Fibroblast of villous mesenchyme (primary cell): ENCODE measurements around the gene DGKI. TPM values are rescaled to one million over a fixed set of nuclear protein-coding genes. Genes with fewer than 3 reads are reported as not detected.

Experiments
- DNase-seq: peaks from one replicate; pipeline ENCODE4 v3.0.0-alpha.2; 2010; ENCODE audit warnings: low read depth
- H3K4me3 ChIP-seq: 2 replicates; pipeline ENCODE4 v1.5.1; 2011; ENCODE audit warnings: low read depth, mild to moderate bottlenecking, low read length
- total RNA-seq: library from RNA; depleted of rRNA; stranded (reverse); fragments of >200 nt; gene quantifications from 2 replicates; pipeline ENCODE4 v1.2.3, GENCODE V29; 2012
- TF ChIP-seq, protein P1 (sequence below): IDR thresholded peaks from 2 replicates; pipeline ENCODE4 v1.5.1; 2012; ENCODE audit warnings: low read depth, mild to moderate bottlenecking, low read length; ENCODE audit not compliant: insufficient read depth

Gene DGKI
- total RNA-seq, 1 donor, result 3.5 TPM

GRCh38 chr7:137506031-137506430, 340.7 kb downstream of the DGKI start:
- H3K4me3 ChIP-seq, result no peak overlapping the region
- no peak for DNase-seq
- TF ChIP-seq, protein P1, sequence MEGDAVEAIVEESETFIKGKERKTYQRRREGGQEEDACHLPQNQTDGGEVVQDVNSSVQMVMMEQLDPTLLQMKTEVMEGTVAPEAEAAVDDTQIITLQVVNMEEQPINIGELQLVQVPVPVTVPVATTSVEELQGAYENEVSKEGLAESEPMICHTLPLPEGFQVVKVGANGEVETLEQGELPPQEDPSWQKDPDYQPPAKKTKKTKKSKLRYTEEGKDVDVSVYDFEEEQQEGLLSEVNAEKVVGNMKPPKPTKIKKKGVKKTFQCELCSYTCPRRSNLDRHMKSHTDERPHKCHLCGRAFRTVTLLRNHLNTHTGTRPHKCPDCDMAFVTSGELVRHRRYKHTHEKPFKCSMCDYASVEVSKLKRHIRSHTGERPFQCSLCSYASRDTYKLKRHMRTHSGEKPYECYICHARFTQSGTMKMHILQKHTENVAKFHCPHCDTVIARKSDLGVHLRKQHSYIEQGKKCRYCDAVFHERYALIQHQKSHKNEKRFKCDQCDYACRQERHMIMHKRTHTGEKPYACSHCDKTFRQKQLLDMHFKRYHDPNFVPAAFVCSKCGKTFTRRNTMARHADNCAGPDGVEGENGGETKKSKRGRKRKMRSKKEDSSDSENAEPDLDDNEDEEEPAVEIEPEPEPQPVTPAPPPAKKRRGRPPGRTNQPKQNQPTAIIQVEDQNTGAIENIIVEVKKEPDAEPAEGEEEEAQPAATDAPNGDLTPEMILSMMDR, result no peak

DNA sequence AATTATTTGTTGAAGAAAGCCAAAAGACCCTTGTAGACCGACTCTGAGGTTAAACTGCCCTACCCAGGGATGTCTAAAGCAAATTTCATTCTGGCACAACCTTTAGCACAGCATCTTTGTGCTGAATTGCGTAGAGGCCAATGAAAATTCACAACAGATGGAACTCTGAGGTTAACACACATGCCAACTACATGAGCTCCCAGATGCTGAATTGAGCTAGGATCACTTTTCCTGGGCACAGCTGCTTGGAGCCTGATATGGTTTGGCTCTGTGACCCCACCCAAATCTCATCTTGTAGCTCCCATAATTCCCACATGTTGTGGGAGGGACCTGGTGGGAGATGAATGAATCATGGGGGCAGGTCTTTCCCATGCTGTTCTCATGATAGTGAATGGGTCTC, 345.2 kb downstream of the DGKI start:
- DNase-seq, result no peak
- TF ChIP-seq, protein P1, result no peak
- H3K4me3 ChIP-seq, result no peak overlapping the region

DNA sequence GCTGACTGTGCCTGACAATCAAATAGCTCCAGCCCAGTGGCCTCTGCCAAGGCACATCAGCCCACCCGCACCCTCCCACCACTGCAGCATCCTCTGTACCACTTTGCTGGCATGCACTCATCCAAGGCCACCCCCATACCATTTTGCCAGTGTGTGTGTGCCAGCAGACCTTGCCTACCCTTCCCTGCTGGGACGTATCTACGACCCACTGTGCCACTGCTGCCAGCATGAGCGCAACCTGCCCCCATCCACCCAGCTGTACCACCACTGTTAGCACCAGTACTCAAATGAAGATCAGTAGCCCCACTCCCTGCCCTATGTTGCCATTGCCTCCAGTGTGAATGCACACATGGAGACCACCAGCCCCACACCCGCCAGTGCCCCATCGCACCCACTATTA, 353.9 kb downstream of the DGKI start:
- TF ChIP-seq, protein P1, result no peak
- no peak overlapping the region for H3K4me3 ChIP-seq
- no peak for DNase-seq

DNA sequence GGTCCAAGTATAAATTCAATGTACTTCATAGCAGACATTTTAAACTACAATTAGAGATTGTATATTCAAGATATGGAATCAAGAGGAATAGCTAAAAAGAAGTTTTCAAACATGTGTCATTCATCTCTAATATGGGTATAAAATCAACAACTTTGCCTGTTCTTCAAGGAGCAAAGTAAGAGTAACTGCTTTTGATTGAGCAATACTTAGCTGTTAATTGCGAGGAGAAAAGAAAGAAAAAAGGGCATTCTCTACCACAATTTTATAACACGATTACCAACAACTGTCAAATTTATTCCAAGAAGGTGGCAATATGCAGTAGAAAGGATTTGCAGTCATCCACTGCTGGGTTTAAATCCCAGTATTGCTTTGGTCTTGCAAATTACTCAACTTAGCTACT, 356.9 kb downstream of the DGKI start:
- no peak for DNase-seq
- TF ChIP-seq, protein P1, result no peak
- no peak overlapping the region for H3K4me3 ChIP-seq

DNA sequence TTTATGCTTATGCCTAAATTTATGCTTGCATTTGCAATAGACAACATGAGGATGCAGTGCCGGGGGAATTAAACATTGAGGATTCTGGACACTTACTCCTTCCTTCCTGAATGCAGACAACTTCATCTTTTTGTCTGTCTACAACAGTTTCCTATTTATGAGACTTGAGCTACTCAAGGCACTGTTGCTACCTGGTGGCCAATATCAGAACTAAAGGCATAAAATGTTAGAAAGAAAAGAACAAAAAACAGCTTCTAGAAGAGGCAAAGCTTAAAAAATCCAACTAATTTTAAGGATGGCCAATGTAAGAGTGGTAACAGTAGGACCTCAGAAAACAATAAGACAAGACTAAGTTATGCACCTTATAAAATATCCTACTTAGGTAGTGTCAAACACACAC, 358.7 kb downstream of the DGKI start:
- DNase-seq, result peak; percentile 18
- TF ChIP-seq, protein P1, result peak; percentile 25
- no peak overlapping the region for H3K4me3 ChIP-seq

- no peak overlapping the region for H3K4me3 ChIP-seq
- TF ChIP-seq, protein P1, result no peak
- DNase-seq, result no peak
Observed at GRCh38 chr7:137485818-137486217, 361.0 kb downstream of the DGKI start.

DNA sequence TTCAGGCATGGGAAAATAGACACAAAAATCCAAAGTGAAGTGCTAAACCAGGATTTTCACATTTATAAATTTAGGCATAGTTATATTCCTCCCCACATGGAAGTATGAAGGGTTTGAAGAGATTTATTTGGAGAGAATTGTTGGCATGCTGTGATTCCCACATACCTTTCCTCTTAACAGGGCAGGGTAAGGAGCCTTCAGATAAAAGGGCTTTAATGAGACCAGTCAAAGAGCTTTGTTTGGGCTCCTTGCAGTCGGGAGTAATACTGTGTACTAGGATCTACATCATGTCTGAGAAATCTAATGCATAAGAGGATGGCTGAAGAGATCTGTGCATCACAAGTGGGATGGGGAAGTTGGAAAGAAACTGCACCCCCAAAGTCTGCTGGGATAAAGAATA, 362.4 kb downstream of the DGKI start:
- no peak for DNase-seq
- TF ChIP-seq, protein P1, result no peak

More for the DNA sequence above, 362.4 kb downstream of the DGKI start:
- no peak overlapping the region for H3K4me3 ChIP-seq
